ENCODE results near the gene GSKIP.

GSKIP gene

DNA sequence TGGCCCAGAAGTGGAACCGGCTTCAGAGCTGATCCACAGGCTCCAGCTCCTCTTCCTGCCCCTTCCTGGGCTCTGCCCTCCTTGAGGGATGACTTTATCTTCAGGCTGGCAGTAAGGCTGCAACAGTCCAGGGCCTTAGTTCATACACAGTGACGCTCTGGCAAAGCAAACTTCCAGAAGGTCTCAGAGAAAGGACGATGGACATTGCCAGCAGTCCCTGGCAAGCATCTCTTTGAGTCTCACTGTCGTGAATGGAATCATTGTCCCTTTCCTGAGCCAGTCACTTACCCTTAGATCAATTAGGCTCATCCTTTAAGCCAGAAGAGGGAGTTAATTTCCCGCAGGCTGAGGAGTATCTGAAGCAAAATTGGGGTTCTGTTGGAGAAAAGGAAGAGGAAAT is 37.2 kb downstream of the GSKIP start:
- POLR2A ChIA-PET, result no interaction called here

More for the DNA sequence above, 37.2 kb downstream of the GSKIP start:
- no peak overlapping the region for H3K4me3 ChIP-seq (ENCODE audit: low read depth, low read length)
- no peaks in the 10 kb centered on the region for H3K36me3 ChIP-seq (ENCODE audit: control insufficient read depth in 2 of 2, insufficient read depth in 1 of 2, low read length in 2 of 2)
- no peaks in the 10 kb centered on the region for H3K9me3 ChIP-seq (ENCODE audit: control insufficient read depth, insufficient read depth, low read depth, low read length)
- no peaks in the 10 kb centered on the region for H3K4me1 ChIP-seq (ENCODE audit: control insufficient read depth, insufficient read depth, low read length)
- TF ChIP-seq, protein P1, sequence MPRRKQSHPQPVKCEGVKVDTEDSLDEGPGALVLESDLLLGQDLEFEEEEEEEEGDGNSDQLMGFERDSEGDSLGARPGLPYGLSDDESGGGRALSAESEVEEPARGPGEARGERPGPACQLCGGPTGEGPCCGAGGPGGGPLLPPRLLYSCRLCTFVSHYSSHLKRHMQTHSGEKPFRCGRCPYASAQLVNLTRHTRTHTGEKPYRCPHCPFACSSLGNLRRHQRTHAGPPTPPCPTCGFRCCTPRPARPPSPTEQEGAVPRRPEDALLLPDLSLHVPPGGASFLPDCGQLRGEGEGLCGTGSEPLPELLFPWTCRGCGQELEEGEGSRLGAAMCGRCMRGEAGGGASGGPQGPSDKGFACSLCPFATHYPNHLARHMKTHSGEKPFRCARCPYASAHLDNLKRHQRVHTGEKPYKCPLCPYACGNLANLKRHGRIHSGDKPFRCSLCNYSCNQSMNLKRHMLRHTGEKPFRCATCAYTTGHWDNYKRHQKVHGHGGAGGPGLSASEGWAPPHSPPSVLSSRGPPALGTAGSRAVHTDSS (tag by site-specific recombination; IDR thresholded peaks at IDR 0.05), result no peak
- TF ChIP-seq ZNF658 (tag by site-specific recombination; IDR thresholded peaks at IDR 0.05) (no peak), PRDM1 (tag by site-specific recombination; IDR thresholded peaks at IDR 0.05) (no peak), ZNF621 (tag by site-specific recombination; IDR thresholded peaks at IDR 0.05) (no peak), SALL2 (tag by site-specific recombination; IDR thresholded peaks at IDR 0.05; ENCODE audit: borderline replicate concordance) (no peak), ZNF175 (tag by site-specific recombination; IDR thresholded peaks at IDR 0.05) (no peak), ZNF366 (tag by site-specific recombination; conservative IDR thresholded peaks at IDR 0.05) (no peak), ZNF585B (tag by site-specific recombination; IDR thresholded peaks at IDR 0.05) (no peak), ZNF112 (tag by site-specific recombination; IDR thresholded peaks at IDR 0.05) (no peak), ZNF76 (tag by site-specific recombination; IDR thresholded peaks at IDR 0.05; ENCODE audit: borderline replicate concordance, low read depth) (no peak)
- TF ChIP-seq, protein P2, sequence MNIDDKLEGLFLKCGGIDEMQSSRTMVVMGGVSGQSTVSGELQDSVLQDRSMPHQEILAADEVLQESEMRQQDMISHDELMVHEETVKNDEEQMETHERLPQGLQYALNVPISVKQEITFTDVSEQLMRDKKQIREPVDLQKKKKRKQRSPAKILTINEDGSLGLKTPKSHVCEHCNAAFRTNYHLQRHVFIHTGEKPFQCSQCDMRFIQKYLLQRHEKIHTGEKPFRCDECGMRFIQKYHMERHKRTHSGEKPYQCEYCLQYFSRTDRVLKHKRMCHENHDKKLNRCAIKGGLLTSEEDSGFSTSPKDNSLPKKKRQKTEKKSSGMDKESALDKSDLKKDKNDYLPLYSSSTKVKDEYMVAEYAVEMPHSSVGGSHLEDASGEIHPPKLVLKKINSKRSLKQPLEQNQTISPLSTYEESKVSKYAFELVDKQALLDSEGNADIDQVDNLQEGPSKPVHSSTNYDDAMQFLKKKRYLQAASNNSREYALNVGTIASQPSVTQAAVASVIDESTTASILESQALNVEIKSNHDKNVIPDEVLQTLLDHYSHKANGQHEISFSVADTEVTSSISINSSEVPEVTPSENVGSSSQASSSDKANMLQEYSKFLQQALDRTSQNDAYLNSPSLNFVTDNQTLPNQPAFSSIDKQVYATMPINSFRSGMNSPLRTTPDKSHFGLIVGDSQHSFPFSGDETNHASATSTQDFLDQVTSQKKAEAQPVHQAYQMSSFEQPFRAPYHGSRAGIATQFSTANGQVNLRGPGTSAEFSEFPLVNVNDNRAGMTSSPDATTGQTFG (tag by site-specific recombination; IDR thresholded peaks at IDR 0.05; ENCODE audit: borderline replicate concordance), result no peak
- TF ChIP-seq, protein P3, sequence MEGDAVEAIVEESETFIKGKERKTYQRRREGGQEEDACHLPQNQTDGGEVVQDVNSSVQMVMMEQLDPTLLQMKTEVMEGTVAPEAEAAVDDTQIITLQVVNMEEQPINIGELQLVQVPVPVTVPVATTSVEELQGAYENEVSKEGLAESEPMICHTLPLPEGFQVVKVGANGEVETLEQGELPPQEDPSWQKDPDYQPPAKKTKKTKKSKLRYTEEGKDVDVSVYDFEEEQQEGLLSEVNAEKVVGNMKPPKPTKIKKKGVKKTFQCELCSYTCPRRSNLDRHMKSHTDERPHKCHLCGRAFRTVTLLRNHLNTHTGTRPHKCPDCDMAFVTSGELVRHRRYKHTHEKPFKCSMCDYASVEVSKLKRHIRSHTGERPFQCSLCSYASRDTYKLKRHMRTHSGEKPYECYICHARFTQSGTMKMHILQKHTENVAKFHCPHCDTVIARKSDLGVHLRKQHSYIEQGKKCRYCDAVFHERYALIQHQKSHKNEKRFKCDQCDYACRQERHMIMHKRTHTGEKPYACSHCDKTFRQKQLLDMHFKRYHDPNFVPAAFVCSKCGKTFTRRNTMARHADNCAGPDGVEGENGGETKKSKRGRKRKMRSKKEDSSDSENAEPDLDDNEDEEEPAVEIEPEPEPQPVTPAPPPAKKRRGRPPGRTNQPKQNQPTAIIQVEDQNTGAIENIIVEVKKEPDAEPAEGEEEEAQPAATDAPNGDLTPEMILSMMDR (tag by site-specific recombination; IDR thresholded peaks at IDR 0.05), result no peak
- TF ChIP-seq, protein P4, sequence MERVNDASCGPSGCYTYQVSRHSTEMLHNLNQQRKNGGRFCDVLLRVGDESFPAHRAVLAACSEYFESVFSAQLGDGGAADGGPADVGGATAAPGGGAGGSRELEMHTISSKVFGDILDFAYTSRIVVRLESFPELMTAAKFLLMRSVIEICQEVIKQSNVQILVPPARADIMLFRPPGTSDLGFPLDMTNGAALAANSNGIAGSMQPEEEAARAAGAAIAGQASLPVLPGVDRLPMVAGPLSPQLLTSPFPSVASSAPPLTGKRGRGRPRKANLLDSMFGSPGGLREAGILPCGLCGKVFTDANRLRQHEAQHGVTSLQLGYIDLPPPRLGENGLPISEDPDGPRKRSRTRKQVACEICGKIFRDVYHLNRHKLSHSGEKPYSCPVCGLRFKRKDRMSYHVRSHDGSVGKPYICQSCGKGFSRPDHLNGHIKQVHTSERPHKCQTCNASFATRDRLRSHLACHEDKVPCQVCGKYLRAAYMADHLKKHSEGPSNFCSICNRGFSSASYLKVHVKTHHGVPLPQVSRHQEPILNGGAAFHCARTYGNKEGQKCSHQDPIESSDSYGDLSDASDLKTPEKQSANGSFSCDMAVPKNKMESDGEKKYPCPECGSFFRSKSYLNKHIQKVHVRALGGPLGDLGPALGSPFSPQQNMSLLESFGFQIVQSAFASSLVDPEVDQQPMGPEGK (tag by site-specific recombination; IDR thresholded peaks at IDR 0.05), result no peak
- TF ChIP-seq, protein P5, sequence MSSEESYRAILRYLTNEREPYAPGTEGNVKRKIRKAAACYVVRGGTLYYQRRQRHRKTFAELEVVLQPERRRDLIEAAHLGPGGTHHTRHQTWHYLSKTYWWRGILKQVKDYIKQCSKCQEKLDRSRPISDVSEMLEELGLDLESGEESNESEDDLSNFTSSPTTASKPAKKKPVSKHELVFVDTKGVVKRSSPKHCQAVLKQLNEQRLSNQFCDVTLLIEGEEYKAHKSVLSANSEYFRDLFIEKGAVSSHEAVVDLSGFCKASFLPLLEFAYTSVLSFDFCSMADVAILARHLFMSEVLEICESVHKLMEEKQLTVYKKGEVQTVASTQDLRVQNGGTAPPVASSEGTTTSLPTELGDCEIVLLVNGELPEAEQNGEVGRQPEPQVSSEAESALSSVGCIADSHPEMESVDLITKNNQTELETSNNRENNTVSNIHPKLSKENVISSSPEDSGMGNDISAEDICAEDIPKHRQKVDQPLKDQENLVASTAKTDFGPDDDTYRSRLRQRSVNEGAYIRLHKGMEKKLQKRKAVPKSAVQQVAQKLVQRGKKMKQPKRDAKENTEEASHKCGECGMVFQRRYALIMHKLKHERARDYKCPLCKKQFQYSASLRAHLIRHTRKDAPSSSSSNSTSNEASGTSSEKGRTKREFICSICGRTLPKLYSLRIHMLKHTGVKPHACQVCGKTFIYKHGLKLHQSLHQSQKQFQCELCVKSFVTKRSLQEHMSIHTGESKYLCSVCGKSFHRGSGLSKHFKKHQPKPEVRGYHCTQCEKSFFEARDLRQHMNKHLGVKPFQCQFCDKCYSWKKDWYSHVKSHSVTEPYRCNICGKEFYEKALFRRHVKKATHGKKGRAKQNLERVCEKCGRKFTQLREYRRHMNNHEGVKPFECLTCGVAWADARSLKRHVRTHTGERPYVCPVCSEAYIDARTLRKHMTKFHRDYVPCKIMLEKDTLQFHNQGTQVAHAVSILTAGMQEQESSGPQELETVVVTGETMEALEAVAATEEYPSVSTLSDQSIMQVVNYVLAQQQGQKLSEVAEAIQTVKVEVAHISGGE (tag by site-specific recombination; conservative IDR thresholded peaks at IDR 0.05; ENCODE audit: low read depth), result no peak
- H3K27ac ChIP-seq (ENCODE audit: extremely low read depth, low read depth, low read length), result no peak overlapping the region
- CTCF ChIA-PET, result no interaction called here
